HG03439 (cell line): ENCODE data around the gene SNRPB.
"Not testable (repeated sequence)": the region's sequence is repeated elsewhere in the genome, so short reads cannot be mapped to it uniquely, and the experiment has no call there.

ENCODE experiments used
- ATAC-seq: cut with Tn5 transposase; IDR thresholded peaks from one replicate; pipeline ENCODE4 v1.9.1; 2021; ENCODE audit warnings: mild to moderate bottlenecking, moderate library complexity; ENCODE audit not compliant: unreplicated experiment

The SNRPB gene

GRCh38 chr20:2470423-2471193 lies at the start of gene SNRPB:
TSS of gene SNRPB (minus strand) at chr20:2470789. CDS start at chr20:2470690, 99 bp downstream.
- ATAC-seq: peak; percentile 97

- ATAC-seq: no peak
Observed at GRCh38 chr20:2519115-2519809, 48.7 kb upstream of the SNRPB start.

GRCh38 chr20:2518558-2518957 lies 48.0 kb upstream of the SNRPB start:
- ATAC-seq: no peak

- no peak for ATAC-seq
Observed at GRCh38 chr20:2518096-2518495, 47.5 kb upstream of the SNRPB start.

- no peak for ATAC-seq
Observed at GRCh38 chr20:2516399-2516798, 45.8 kb upstream of the SNRPB start.

- no peak for ATAC-seq
Observed at GRCh38 chr20:2515203-2515602, 44.6 kb upstream of the SNRPB start.

- ATAC-seq: no peak
Observed at GRCh38 chr20:2509794-2510193, 39.2 kb upstream of the SNRPB start.

GRCh38 chr20:2509468-2509781 lies 38.8 kb upstream of the SNRPB start:
- no peak for ATAC-seq

- ATAC-seq: peak; percentile 92
Observed at GRCh38 chr20:2508631-2509467, 38.3 kb upstream of the SNRPB start, which contains the start of gene ZNF343. TSS of gene ZNF343 (minus strand) at chr20:2508915. CDS start at chr20:2493895, 15,020 bp downstream.

- peak; percentile 22 for ATAC-seq
Observed at GRCh38 chr20:2507875-2508630, 37.5 kb upstream of the SNRPB start.

GRCh38 chr20:2507464-2507863 lies 36.9 kb upstream of the SNRPB start:
- no peak for ATAC-seq

GRCh38 chr20:2506426-2506825 lies 35.8 kb upstream of the SNRPB start:
- ATAC-seq: not testable (repeated sequence)

GRCh38 chr20:2504803-2505202 lies 34.2 kb upstream of the SNRPB start:
- ATAC-seq: not testable (repeated sequence)

GRCh38 chr20:2502808-2503384 lies 32.3 kb upstream of the SNRPB start:
- ATAC-seq: not testable (repeated sequence)

- ATAC-seq: no peak
Observed at GRCh38 chr20:2485661-2486060, 15.1 kb upstream of the SNRPB start.

GRCh38 chr20:2485080-2485479 lies 14.5 kb upstream of the SNRPB start:
- ATAC-seq: no peak

GRCh38 chr20:2483504-2483903 lies 12.9 kb upstream of the SNRPB start:
- ATAC-seq: no peak

- ATAC-seq: no peak
Observed at GRCh38 chr20:2480381-2480780, 9.8 kb upstream of the SNRPB start.

- no peak for ATAC-seq
Observed at GRCh38 chr20:2476742-2477615, 6.4 kb upstream of the SNRPB start.
